A549 treated with CORT108297 at 1 μM for 4 hours (cell line): ENCODE data around the gene LYST. TPM values are rescaled to one million over a fixed set of nuclear protein-coding genes. Genes with fewer than 3 reads are reported as not detected.

Experiments
- total RNA-seq: library from RNA; stranded (reverse); fragments of 200-300 nt; extraction: Qiagen RNA extraction; gene quantifications from 5 replicates; pipeline ENCODE4 v1.2.3, GENCODE V29; 2022

The LYST gene
- 4.4 to 5.6 TPM (median 5.1 TPM) in 5 replicates for total RNA-seq

GRCh38 chr1:235866205-235866912, at the start of gene LYST:
Gene LYST, minus strand, starts transcription at chr1:235866906. Its CDS starts 36,489 bp downstream, at chr1:235830417.

GRCh38 chr1:235649368-235650163, 217.1 kb downstream of the LYST start, which contains the start of gene GNG4:
Gene GNG4, minus strand, starts transcription at chr1:235649784. Its CDS starts 65,946 bp downstream, at chr1:235583838.

Other genes starting within 250 kb of the LYST start
- 13.0 to 17.5 TPM (median 15.4 TPM) in 5 replicates for gene GNG4, start 217.1 kb downstream of the LYST start, total RNA-seq
- 4.8 to 9.3 TPM (median 7.6 TPM) in 5 replicates for gene NID1, start 198.2 kb upstream of the LYST start, total RNA-seq